ENCODE data around the gene TMEFF2.

TMEFF2 gene

DNA sequence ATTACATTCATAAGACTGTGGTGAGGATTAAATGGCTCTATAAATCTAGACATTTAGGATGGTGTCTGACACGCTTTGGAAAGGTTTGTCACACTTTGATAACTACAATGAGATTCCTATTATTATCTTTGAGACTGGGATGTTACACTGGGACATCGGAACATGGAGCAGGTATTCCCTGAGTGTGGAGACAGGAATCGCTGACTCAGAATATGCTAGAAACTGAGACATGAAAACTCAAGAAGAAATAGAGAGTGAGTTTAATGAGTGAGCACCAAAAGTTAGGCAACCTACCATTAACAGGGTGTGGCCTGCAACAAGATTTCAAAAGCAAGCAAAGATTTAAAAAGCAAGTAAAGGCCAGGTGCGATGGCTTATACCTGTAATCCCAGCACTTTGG lies 145.4 kb downstream of the TMEFF2 start:
- Histone ChIP-seq H3K27ac (ENCODE audit: extremely low read depth, low read depth, low read length) (no peak overlapping the region), H3K9me3 (ENCODE audit: control insufficient read depth, insufficient read depth, low read depth, low read length) (no peaks in the 10 kb centered on the region), H3K4me1 (ENCODE audit: control insufficient read depth, insufficient read depth, low read length) (no peaks in the 10 kb centered on the region; the same call in 1 of the 2 replicates), H3K36me3 (ENCODE audit: control insufficient read depth in 2 of 2, insufficient read depth in 1 of 2, low read length in 2 of 2) (no peaks in the 10 kb centered on the region), H3K4me3 (ENCODE audit: low read depth, low read length) (no peak overlapping the region)
- TF ChIP-seq, protein P1, sequence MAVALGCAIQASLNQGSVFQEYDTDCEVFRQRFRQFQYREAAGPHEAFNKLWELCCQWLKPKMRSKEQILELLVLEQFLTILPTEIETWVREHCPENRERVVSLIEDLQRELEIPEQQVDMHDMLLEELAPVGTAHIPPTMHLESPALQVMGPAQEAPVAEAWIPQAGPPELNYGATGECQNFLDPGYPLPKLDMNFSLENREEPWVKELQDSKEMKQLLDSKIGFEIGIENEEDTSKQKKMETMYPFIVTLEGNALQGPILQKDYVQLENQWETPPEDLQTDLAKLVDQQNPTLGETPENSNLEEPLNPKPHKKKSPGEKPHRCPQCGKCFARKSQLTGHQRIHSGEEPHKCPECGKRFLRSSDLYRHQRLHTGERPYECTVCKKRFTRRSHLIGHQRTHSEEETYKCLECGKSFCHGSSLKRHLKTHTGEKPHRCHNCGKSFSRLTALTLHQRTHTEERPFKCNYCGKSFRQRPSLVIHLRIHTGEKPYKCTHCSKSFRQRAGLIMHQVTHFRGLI (tag by site-specific recombination; IDR thresholded peaks at IDR 0.05), result no peak
- TF ChIP-seq, protein P2, sequence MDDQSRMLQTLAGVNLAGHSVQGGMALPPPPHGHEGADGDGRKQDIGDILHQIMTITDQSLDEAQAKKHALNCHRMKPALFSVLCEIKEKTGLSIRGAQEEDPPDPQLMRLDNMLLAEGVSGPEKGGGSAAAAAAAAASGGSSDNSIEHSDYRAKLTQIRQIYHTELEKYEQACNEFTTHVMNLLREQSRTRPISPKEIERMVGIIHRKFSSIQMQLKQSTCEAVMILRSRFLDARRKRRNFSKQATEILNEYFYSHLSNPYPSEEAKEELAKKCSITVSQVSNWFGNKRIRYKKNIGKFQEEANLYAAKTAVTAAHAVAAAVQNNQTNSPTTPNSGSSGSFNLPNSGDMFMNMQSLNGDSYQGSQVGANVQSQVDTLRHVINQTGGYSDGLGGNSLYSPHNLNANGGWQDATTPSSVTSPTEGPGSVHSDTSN (CRISPR knock-in tag; IDR thresholded peaks at IDR 0.05), result no peak
- no peak for TF ChIP-seq MYNN (tag by site-specific recombination; IDR thresholded peaks at IDR 0.05; ENCODE audit: borderline replicate concordance)
- POLR2A ChIA-PET, result no interaction called here
- CTCF ChIA-PET, result no interaction called here

DNA sequence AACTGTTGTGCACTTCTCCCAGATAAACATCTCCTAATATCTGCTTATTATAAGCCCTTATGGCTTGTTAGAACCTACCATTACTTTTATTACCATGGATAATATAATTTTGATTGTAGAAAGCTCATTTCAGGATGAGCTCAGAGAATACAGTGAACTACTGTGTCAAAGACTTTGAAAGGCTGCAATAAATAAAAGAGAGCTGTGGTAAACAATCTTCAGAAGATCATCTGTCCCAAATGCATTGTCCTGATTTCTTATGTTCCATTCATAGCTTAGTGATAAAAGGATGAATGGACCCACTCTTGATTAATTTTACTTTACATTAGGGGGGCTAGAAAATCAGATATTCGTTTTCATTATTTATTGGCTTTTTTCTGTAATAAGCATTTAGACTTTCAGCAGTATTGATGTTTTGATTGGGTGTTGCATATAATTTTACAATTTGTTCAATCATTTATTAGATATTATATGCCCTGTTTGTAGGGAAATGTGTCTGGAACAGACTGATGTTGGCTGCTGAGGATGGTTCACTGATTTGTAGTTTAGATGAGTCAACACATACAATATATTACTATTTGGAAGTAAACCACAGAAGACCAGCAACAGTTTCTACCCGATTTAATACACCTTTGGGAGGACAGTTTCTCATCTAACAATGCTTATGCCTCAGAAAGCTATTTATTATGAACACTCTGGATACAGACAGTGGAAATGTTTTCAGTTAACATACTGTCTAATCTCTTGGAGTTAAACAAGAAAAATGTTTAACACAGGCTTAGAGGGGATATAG lies 147.2 kb downstream of the TMEFF2 start:
- H3K4me1 ChIP-seq (ENCODE audit: control insufficient read depth, insufficient read depth, low read length), result no peaks in the 10 kb centered on the region; the same call in 1 of the 2 replicates
- no peak overlapping the region for H3K27ac ChIP-seq (ENCODE audit: extremely low read depth, low read depth, low read length)
- no peak overlapping the region for H3K4me3 ChIP-seq (ENCODE audit: low read depth, low read length)
- ChIA-PET POLR2A (no interaction called here), CTCF (interaction anchor here (0.7 to 1.1 kb wide), 3 partner anchors 22 to 177 kb away, joined by 3 to 5 read pairs (median 3); no protein-coding TSS in a partner anchor)
- H3K36me3 ChIP-seq (ENCODE audit: control insufficient read depth in 2 of 2, insufficient read depth in 1 of 2, low read length in 2 of 2), result no peaks in the 10 kb centered on the region
- TF ChIP-seq ZNF510 (tag by site-specific recombination; IDR thresholded peaks at IDR 0.05; ENCODE audit: insufficient replicate concordance) (no peak), ZNF677 (tag by site-specific recombination; IDR thresholded peaks at IDR 0.05) (no peak), ZNF544 (tag by site-specific recombination; IDR thresholded peaks at IDR 0.05) (no peak), HOXA7 (CRISPR knock-in tag; IDR thresholded peaks at IDR 0.05; ENCODE audit: borderline replicate concordance) (no peak), PRDM1 (tag by site-specific recombination; IDR thresholded peaks at IDR 0.05) (no peak), BCL11A (tag by site-specific recombination; IDR thresholded peaks at IDR 0.05; ENCODE audit: low read depth) (no peak), ZNF140 (tag by site-specific recombination; IDR thresholded peaks at IDR 0.05) (no peak), ZNF266 (tag by site-specific recombination; IDR thresholded peaks at IDR 0.05; ENCODE audit: low read depth) (no peak), ZNF10 (tag by site-specific recombination; IDR thresholded peaks at IDR 0.05) (no peak), KLF8 (tag by site-specific recombination; IDR thresholded peaks at IDR 0.05) (no peak), ZNF830 (tag by site-specific recombination; IDR thresholded peaks at IDR 0.05; ENCODE audit: low read depth) (no peak), YY1 (tag by site-specific recombination; IDR thresholded peaks at IDR 0.05) (no peak), ZNF23 (tag by site-specific recombination; IDR thresholded peaks at IDR 0.05; ENCODE audit: borderline replicate concordance) (no peak), ZNF174 (tag by site-specific recombination; IDR thresholded peaks at IDR 0.05) (no peak), ZNF24 (tag by site-specific recombination; IDR thresholded peaks at IDR 0.05) (no peak), WT1 (tag by site-specific recombination; IDR thresholded peaks at IDR 0.05) (no peak), ZSCAN30 (tag by site-specific recombination; IDR thresholded peaks at IDR 0.05) (no peak), ZNF37A (tag by site-specific recombination; IDR thresholded peaks at IDR 0.05) (no peak)
- TF ChIP-seq, protein P3, sequence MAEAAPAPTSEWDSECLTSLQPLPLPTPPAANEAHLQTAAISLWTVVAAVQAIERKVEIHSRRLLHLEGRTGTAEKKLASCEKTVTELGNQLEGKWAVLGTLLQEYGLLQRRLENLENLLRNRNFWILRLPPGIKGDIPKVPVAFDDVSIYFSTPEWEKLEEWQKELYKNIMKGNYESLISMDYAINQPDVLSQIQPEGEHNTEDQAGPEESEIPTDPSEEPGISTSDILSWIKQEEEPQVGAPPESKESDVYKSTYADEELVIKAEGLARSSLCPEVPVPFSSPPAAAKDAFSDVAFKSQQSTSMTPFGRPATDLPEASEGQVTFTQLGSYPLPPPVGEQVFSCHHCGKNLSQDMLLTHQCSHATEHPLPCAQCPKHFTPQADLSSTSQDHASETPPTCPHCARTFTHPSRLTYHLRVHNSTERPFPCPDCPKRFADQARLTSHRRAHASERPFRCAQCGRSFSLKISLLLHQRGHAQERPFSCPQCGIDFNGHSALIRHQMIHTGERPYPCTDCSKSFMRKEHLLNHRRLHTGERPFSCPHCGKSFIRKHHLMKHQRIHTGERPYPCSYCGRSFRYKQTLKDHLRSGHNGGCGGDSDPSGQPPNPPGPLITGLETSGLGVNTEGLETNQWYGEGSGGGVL (tag by site-specific recombination; IDR thresholded peaks at IDR 0.05), result no peak
- TF ChIP-seq, protein P4, sequence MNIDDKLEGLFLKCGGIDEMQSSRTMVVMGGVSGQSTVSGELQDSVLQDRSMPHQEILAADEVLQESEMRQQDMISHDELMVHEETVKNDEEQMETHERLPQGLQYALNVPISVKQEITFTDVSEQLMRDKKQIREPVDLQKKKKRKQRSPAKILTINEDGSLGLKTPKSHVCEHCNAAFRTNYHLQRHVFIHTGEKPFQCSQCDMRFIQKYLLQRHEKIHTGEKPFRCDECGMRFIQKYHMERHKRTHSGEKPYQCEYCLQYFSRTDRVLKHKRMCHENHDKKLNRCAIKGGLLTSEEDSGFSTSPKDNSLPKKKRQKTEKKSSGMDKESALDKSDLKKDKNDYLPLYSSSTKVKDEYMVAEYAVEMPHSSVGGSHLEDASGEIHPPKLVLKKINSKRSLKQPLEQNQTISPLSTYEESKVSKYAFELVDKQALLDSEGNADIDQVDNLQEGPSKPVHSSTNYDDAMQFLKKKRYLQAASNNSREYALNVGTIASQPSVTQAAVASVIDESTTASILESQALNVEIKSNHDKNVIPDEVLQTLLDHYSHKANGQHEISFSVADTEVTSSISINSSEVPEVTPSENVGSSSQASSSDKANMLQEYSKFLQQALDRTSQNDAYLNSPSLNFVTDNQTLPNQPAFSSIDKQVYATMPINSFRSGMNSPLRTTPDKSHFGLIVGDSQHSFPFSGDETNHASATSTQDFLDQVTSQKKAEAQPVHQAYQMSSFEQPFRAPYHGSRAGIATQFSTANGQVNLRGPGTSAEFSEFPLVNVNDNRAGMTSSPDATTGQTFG (tag by site-specific recombination; IDR thresholded peaks at IDR 0.05; ENCODE audit: borderline replicate concordance), result no peak
- no peaks in the 10 kb centered on the region for H3K9me3 ChIP-seq (ENCODE audit: control insufficient read depth, insufficient read depth, low read depth, low read length)

All from HEK293 (cell line).